G401 (cell line): ENCODE measurements around the gene SEPTIN10. TPM values are rescaled to one million over a fixed set of nuclear protein-coding genes. Genes with fewer than 3 reads are reported as not detected.
"Not testable (repeated sequence)": the region's sequence is repeated elsewhere in the genome, so short reads cannot be mapped to it uniquely, and the experiment has no call there.

Experiments used
- DNase-seq: peaks from one replicate; pipeline ENCODE4 v3.0.0-alpha.2; 2015; ENCODE audit warnings: low spot score
- in situ Hi-C: cut with HindIII; loops from 2 replicates; pipeline ENCODE4 v1.10.0; 2016; ENCODE audit warnings: low sequenced_read_pairs, mixed read lengths
- total RNA-seq: library from RNA; depleted of rRNA; stranded (reverse); fragments of >200 nt; shearing (Covaris generic); gene quantifications from 2 replicates; pipeline ENCODE4 v1.2.3, GENCODE V29; 2014

The SEPTIN10 gene
- total RNA-seq, 1 experiment from 2014 or later: 6.4 TPM

DNA sequence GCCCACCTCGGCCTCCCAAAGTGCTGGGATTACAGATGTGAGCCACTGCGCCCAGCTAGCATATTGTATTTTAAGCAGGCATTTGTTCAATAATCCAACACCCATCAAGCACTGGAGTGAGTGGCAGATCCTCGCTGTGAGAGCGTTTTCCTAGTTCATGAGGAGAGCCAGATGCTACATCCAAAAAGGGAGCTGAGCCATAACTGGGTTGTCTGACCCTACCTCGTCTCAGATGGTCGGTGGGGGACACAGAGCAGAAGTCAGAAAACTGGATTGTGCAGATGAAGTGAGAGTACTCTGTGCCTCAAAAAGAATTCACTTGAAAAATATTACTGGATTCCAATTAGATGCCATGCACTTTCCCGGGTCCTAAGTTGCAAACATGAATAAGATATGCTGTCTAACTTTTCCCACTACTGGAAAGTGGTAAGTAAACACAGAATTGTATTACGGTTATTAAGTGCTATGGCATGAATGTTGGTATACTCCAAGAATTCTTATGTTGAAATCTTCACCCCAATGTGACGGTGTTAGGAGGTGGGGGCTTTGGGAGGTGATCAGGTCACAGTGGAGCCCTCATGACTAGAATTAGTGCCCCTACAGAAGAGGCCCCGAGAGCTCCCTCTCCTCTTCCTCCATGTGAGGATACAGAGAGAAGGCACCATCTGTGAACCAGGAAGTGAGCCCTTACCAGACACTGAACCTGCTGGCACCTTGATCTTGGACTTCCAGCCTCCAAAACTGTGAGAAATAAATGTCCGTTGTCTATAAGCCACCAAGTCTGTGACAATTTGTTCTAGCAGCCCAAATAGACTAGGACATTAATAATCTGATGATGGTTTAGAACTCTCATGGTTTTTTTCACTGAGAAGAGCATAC, 21.9 kb upstream of the SEPTIN10 start:
- in situ Hi-C loops: no loop called here
- no peak for DNase-seq

- in situ Hi-C loops: no loop called here
- DNase-seq: no peak
These were observed 19.7 kb upstream of the SEPTIN10 start for GRCh38 chr2:109633284-109633961.

GRCh38 chr2:109632158-109632789, 18.5 kb upstream of the SEPTIN10 start:
- in situ Hi-C loops: no loop called here

DNA sequence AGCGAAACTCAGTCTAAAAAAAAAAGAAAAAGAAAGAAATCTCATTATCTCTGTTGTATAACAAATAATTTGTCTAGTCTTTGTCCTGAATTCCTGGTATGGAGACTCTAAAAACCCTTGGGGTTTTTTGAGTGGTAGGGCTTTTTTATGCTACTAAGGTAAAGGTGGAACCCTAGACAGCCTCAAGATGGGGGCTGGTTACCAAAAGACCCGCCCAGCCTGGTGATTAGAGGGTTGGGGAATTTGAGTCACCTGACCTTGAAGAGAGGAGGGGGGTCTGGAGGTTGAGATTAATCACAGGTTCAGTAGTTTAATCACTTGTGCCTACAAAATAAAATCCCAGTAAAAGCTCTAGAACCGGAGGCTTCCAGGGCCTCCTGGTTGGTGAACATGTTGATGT, 18.0 kb upstream of the SEPTIN10 start:
- in situ Hi-C loops: no loop called here
- no peak for DNase-seq

More at GRCh38 chr2:109632158-109632789, 18.5 kb upstream of the SEPTIN10 start:
- no peak for DNase-seq

DNA sequence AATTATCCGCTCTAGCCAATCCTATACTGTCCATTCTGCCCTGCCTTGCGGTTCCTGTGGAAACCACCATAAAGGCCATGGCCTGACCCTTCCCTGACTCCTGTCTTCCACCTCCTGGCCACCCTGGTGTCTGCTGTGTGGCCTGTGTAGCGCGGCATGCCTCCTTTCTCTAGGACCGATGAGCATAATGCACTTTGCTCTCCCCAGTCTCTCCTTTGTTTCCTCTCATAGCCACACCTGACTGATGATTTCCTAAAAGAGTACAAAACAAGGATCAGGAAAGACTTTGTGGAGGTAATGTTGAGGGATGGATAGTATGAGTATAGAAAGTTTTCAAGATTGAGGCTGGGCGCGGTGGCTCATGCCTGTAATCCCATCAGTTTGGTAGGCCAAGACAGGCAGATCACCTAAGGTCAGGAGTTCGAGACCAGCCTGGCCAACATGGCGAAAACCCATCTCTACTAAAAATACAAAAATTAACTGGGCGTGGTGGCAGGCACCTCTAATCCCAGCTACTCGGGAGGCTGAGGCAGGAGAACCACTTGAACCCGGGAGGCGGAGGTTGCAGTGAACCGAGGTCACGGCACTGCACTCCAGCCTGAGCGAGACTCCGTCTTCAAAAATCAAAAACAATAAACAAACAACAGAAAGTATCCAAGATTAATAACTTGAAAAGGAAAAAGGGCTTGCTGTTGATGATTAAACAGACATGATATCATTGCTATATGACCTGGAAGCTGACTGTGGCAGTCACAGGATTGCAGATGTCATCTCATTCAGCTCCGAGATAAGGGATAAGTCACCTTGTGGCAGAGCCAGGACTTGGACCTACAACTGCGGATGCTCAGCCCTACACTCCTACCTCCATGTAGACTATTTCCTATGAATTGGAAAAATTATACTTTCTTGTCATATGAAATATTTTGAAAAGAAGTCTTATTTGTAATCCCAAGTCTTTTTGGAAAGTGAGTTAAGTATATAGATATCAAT, 17.0 kb upstream of the SEPTIN10 start:
- in situ Hi-C loops: no loop called here
- DNase-seq: no peak

GRCh38 chr2:109629867-109630266, 16.1 kb upstream of the SEPTIN10 start:
- in situ Hi-C loops: no loop called here

DNA sequence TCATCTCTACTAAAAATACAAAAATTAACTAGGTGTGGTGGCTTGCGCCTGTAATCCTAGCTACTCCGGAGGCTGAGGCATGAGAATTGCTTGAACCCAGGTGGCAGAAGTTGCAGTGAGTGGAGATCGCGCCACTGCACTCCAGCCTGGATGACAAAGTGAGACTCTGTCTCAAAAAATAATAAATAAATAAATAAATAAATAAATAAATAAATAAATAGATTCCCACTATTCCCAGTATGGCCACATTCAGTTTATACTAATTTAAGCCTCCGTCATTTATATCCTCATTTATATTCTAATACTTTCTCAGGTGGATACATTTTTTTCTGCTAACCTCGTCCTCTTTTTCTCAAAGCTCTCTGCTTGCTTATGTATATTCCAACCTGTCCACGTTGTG, 14.6 kb upstream of the SEPTIN10 start:
- DNase-seq, in situ Hi-C loops: not testable (repeated sequence)

More at GRCh38 chr2:109629867-109630266, 16.1 kb upstream of the SEPTIN10 start:
- no peak for DNase-seq

DNA sequence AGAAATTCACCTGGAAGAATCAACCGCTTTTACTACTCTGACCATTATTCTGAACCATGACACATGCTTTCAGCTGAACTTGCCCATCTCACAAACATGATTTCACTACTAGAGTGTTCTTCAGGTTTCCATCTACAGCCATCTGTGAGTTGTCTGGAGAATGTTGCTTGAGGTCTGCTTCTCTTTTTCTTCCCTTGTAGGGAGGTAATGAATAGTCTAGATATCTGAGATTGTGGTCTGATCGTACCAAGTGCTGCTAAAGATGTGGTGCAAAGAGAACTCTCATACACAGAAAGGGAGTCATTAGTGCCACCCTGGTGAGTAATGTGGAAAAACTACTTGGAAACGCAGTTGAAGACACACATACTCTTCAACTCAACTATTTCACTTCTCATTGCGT, 10.6 kb upstream of the SEPTIN10 start:
- in situ Hi-C loops: no loop called here
- no peak for DNase-seq

- in situ Hi-C loops: no loop called here
- no peak for DNase-seq
These were observed 10.2 kb upstream of the SEPTIN10 start for GRCh38 chr2:109623923-109624322.

- in situ Hi-C loops: no loop called here
- no peak for DNase-seq
These were observed 9.5 kb upstream of the SEPTIN10 start for GRCh38 chr2:109623297-109623696.

DNA sequence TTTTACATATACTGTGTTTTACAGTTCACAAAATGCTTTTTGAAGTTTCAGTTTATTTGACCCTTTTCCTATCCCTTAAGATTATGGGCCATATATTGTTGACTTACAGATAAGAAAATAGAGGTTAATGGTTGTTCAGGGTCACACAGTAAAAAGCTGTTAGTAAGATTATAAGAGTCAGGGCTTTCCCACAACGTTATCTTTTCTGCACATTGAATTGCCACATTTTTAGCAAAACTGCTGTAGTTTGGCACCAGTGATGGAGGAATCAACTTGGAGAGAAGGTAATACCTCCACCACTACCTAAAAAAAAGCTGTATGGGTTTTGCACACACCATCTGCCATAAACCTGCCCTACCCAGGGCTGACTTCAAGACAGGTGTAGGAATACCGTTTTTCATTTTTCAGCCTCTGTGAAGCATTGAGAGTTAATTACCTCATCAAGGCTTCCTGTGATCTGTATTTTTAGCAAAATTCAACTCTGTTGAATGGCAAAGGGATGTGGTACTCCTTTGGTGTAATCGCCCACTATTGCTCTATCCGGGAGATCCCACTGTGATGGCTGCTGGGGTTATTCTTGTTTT, 5.4 kb upstream of the SEPTIN10 start:
- in situ Hi-C loops: no loop called here
- no peak for DNase-seq

DNA sequence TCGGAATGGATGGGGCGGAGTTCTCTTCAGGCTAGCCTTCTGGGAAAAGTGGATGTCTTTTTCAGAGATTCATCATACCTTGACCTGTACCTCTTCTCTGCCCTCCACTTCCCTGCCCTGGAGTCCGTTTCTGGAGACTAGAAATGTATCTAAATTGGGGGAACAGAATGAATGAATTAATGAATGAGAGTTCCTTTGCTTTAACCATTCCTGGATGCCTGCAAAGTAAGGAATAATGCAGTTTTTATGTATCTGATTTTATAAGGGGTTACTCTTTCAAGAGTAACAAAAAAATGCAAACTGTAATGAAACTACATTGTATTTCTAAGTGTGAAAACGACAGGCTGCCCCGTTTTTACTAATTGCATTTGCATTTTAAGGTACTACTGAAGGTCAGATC, 2.4 kb upstream of the SEPTIN10 start:
- no peak for DNase-seq
- in situ Hi-C loops: no loop called here

- no peak for DNase-seq
- in situ Hi-C loops: no loop called here
These were observed 1.9 kb upstream of the SEPTIN10 start for GRCh38 chr2:109615637-109616144.

DNA sequence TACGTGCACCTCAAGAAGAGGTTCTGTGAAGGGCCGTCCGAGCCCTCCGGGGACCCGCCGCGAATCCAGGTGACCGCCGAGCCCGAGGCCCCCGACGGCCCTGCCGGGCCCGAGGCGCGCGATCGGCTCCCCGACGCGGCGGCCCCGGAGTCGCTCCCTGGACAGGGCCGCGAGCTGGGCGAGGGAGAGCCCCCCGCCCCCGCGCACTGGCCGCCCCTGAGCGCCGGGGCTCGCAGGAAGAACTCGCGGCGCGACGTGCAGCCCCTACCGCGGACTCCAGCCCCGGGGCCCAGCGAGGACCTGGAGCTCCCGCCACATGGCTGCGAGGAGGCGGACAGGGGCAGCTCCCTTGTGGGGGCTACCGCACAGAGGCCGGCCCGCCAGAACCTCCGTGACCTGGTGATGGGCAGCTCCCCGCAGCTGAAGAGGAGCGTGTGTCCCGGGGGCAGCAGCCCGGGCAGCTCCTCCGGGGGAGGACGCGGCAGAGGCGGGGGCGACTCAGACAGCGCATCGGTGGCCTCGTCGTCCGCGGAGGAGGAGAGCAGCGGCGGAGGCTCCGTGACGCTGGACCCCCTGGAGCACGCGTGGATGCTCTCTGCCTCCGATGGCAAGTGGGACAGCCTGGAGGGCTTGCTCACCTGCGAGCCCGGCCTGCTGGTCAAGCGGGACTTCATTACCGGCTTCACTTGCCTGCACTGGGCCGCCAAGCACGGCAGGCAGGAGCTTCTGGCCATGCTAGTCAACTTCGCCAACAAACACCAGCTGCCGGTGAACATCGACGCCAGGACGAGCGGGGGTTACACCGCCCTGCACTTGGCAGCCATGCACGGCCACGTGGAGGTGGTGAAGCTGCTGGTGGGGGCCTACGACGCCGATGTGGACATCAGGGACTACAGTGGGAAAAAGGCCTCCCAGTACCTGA, 1.2 kb upstream of the SEPTIN10 start:
- no peak for DNase-seq
- in situ Hi-C loops: no loop called here

DNA sequence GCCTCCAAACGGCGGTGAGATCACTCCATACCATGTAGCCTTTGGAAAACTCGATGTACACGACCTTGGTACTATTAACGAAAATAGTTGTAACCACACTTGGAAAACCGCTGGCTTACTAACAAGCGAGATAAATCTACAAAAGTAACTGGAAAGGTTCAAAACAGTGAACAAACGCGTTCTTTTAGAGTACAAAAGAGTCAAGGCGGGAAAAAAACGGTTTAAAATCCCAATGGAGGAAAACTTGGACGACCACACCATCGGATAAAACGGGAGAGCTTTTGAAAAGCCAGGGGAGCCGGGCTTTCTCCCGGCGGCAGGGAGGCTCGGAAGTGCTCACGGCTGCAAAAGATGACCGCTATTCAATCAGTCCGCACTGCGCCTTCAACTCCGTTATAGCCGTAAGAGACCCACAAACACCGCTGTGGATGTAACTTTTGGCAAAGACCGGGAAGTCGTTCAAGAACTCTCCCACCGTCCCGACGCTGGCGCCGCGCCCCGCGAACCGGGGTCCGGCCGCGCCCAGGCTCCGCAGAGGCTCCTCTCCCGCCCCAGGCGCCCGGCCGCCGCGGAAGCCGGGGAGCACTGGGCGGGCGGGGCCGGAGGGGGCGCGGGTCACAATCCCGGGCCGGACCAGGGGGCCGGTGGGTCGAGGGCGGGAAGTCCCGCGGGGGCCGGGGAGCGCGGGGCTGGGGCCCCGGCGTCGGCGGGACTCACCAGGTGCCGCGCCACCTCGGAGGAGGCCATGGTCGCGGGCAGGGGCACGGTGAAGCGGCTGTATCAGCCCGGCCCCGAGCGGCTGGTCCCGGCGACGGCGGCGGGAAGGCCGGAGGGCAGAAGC, 465 bp downstream of the SEPTIN10 start:
- DNase-seq: no peak
- in situ Hi-C loops: no loop called here

GRCh38 chr2:109611467-109612095, 2.2 kb downstream of the SEPTIN10 start:
- in situ Hi-C loops: no loop called here
- no peak for DNase-seq
